Neural progenitor cell (in vitro differentiated cells): Measurements from ENCODE around the gene B3GAT3. TPM values are rescaled to one million over a fixed set of nuclear protein-coding genes. Genes with fewer than 3 reads are reported as not detected.
"Not testable (repeated sequence)": the region's sequence is repeated elsewhere in the genome, so short reads cannot be mapped to it uniquely, and the experiment has no call there.

ENCODE experiments used
- DNase-seq: peaks from one replicate; pipeline ENCODE4 v3.0.0-alpha.2; 2016; ENCODE audit warnings: low spot score
- H2AFZ ChIP-seq: fragments of 200-600 bp; sonication (generic); replicated peaks from 2 replicates; pipeline ENCODE4 v1.6.1; 2016; ENCODE audit warnings: antibody characterized with exemption
- H3F3A ChIP-seq: fragments of 200-600 bp; sonication (generic); 2 replicates; pipeline ENCODE4 v1.6.1; 2016; ENCODE audit warnings: antibody characterized with exemption, low read depth
- H3K27ac ChIP-seq: fragments of 200-600 bp; sonication (generic); 2 replicates; pipeline ENCODE4 v1.5.1; 2016; ENCODE audit warnings: mild to moderate bottlenecking
- H3K27me3 ChIP-seq: fragments of 200-600 bp; sonication (generic); 2 replicates; pipeline ENCODE4 v1.6.1; 2016; ENCODE audit warnings: mild to moderate bottlenecking, moderate library complexity
- H3K36me3 ChIP-seq: fragments of 200-600 bp; sonication (generic); 2 replicates; pipeline ENCODE4 v1.5.1; 2016
- H3K4me1 ChIP-seq: fragments of 200-600 bp; sonication (generic); 2 replicates; pipeline ENCODE4 v1.6.1; 2016; ENCODE audit warnings: mixed run types
- H3K4me2 ChIP-seq: fragments of 200-600 bp; sonication (generic); 2 replicates; pipeline ENCODE4 v1.6.1; 2016
- H3K4me3 ChIP-seq: fragments of 200-600 bp; sonication (generic); 2 replicates; pipeline ENCODE4 v1.5.1; 2016
- H3K79me2 ChIP-seq: fragments of 200-600 bp; sonication (generic); 2 replicates; pipeline ENCODE4 v1.6.1; 2016; ENCODE audit warnings: low read depth
- H3K9ac ChIP-seq: fragments of 200-600 bp; sonication (generic); 2 replicates; pipeline ENCODE4 v1.6.1; 2016
- H3K9me3 ChIP-seq: fragments of 200-600 bp; sonication (generic); 2 replicates; pipeline ENCODE4 v1.5.1; 2016; ENCODE audit warnings: low read depth
- H4K20me1 ChIP-seq: fragments of 200-600 bp; sonication (generic); 2 replicates; pipeline ENCODE4 v1.6.1; 2016; ENCODE audit warnings: low read depth
- H3K27ac Mint-ChIP-seq: 3 replicates; pipeline ENCODE4 v1.8.0; 2021; ENCODE audit warnings: mixed read lengths
- H3K27me3 Mint-ChIP-seq: 2 replicates; pipeline ENCODE4 v1.8.0; 2022; ENCODE audit warnings: low read depth, mild to moderate bottlenecking, inconsistent platforms, moderate library complexity, mixed read lengths; ENCODE audit not compliant: insufficient read depth
- H3K36me3 Mint-ChIP-seq: 3 replicates; pipeline ENCODE4 v1.8.0; 2021; ENCODE audit warnings: mixed read lengths
- H3K4me1 Mint-ChIP-seq: 3 replicates; pipeline ENCODE4 v1.8.0; 2021; ENCODE audit warnings: mixed read lengths
- H3K4me3 Mint-ChIP-seq: 3 replicates; pipeline ENCODE4 v1.8.0; 2021; ENCODE audit warnings: mild to moderate bottlenecking, moderate library complexity, mixed read lengths
- H3K9me3 Mint-ChIP-seq: 3 replicates; pipeline ENCODE4 v1.8.0; 2020; ENCODE audit warnings: mixed read lengths
- EZH2 ChIP-seq: fragments of 200-600 bp; sonication (generic); IDR thresholded peaks from 2 replicates; pipeline ENCODE4 v1.6.1; 2017; ENCODE audit warnings: antibody characterized with exemption, mild to moderate bottlenecking, moderate library complexity
- EZH2phosphoT487 ChIP-seq: fragments of 200-600 bp; sonication (generic); IDR thresholded peaks from 2 replicates; pipeline ENCODE4 v1.6.1; 2017; ENCODE audit warnings: antibody characterized with exemption
- total RNA-seq: library from RNA; depleted of rRNA; stranded (reverse); fragments of >200 nt; gene quantifications from 2 replicates; pipeline ENCODE4 v1.2.3, GENCODE V29; 2015; ENCODE audit warnings: low replicate concordance
- TF ChIP-seq, protein P1 (sequence below): fragments of 200-600 bp; sonication (generic); IDR thresholded peaks from 2 replicates; pipeline ENCODE4 v1.5.1; 2017; ENCODE audit warnings: antibody characterized with exemption, mild to moderate bottlenecking

The B3GAT3 gene
- total RNA-seq, 1 donor from 2014 or later = 21.2 TPM

DNA sequence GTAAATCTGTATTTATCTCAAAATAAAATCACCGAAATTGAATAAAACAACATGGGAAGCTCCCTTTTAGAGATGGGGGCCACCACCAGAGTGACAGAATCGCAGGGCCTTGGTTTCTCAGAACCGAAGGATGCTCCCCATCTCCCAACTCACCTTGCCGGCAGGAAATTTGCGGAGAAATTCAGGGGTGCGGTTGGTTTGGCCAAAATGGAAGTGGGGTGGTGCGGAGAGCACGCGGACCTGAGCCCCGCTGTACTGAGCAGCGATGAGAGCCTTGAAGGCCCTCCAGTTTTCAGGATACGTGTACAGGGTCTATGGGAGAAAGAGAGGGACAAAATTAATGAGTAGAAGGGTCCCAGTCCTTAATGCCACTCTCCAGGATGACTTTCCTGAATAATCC is 49.4 kb downstream of the B3GAT3 start:
- Mint-ChIP-seq H3K36me3 (peaks cover 40% of the 10 kb centered on the region), H3K27ac (no peak overlapping the region), H3K4me3 (peak overlapping the region; percentile 99), H3K9me3 (no peaks in the 10 kb centered on the region), H3K27me3 (peaks cover 15% of the 10 kb centered on the region), H3K4me1 (peaks cover 38% of the 10 kb centered on the region)
- H3K27me3 ChIP-seq = no peaks in the 10 kb centered on the region
- H3K4me2 ChIP-seq = peak overlapping the region; percentile 84
- H3K9ac ChIP-seq = peak overlapping the region; percentile 98
- no peak overlapping the region for H2AFZ ChIP-seq
- peaks cover 47% of the 10 kb centered on the region for H3F3A ChIP-seq
- peaks cover 61% of the 10 kb centered on the region for H4K20me1 ChIP-seq
- peaks cover 10% of the 10 kb centered on the region for H3K36me3 ChIP-seq
- H3K4me1 ChIP-seq = peaks cover 23% of the 10 kb centered on the region
- no peak overlapping the region for H3K27ac ChIP-seq
- TF ChIP-seq, protein P1, sequence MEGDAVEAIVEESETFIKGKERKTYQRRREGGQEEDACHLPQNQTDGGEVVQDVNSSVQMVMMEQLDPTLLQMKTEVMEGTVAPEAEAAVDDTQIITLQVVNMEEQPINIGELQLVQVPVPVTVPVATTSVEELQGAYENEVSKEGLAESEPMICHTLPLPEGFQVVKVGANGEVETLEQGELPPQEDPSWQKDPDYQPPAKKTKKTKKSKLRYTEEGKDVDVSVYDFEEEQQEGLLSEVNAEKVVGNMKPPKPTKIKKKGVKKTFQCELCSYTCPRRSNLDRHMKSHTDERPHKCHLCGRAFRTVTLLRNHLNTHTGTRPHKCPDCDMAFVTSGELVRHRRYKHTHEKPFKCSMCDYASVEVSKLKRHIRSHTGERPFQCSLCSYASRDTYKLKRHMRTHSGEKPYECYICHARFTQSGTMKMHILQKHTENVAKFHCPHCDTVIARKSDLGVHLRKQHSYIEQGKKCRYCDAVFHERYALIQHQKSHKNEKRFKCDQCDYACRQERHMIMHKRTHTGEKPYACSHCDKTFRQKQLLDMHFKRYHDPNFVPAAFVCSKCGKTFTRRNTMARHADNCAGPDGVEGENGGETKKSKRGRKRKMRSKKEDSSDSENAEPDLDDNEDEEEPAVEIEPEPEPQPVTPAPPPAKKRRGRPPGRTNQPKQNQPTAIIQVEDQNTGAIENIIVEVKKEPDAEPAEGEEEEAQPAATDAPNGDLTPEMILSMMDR = no peak
- no peak for TF ChIP-seq EZH2
- no peak for TF ChIP-seq EZH2phosphoT487
- DNase-seq = no peak
- peaks cover 63% of the 10 kb centered on the region for H3K79me2 ChIP-seq
- H3K9me3 ChIP-seq = no peaks in the 10 kb centered on the region
- peak overlapping the region; percentile 100 for H3K4me3 ChIP-seq

GRCh38 chr11:62571493-62571892 is 50.3 kb downstream of the B3GAT3 start:
- H2AFZ ChIP-seq, H3K9me3 ChIP-seq, H3K27ac Mint-ChIP-seq, DNase-seq, H3K27me3 ChIP-seq, H3K9me3 Mint-ChIP-seq, H3K4me3 ChIP-seq: not testable (repeated sequence)
- H3K4me3 Mint-ChIP-seq = peak overlapping the region; percentile 62
- Histone ChIP-seq H3K79me2 (peaks cover 72% of the 10 kb centered on the region), H3K4me1 (peaks cover 23% of the 10 kb centered on the region), H4K20me1 (peaks cover 71% of the 10 kb centered on the region), H3K4me2 (peak overlapping the region; percentile 84), H3K27ac (peak overlapping the region; percentile 10), H3F3A (peaks cover 56% of the 10 kb centered on the region), H3K36me3 (peaks cover 11% of the 10 kb centered on the region), H3K9ac (peak overlapping the region; percentile 98)
- peaks cover 46% of the 10 kb centered on the region for H3K36me3 Mint-ChIP-seq
- H3K27me3 Mint-ChIP-seq = peaks cover 15% of the 10 kb centered on the region
- H3K4me1 Mint-ChIP-seq = peaks cover 38% of the 10 kb centered on the region

DNA sequence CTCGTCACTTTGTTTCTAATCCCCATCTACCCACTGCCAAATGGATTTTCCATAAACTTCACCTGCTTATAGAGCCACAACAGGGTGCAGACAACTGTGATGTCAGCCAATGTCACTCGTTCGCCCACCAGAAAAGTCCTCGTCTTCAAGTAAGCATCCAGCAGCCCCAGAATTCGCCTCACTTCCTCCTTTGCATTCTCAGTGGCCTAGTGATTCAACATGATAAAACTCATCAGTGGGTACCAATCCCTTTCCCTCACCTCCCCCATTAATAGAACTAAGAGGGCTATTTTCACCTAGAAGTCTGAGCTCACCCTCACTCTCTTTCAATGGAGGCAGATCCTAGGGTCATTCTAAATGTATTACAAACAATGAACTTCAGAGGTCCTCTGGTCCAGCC is 50.9 kb downstream of the B3GAT3 start:
- H3K9ac ChIP-seq, H3K27me3 ChIP-seq, H2AFZ ChIP-seq: not testable (repeated sequence)

GRCh38 chr11:62569611-62570010 is 52.2 kb downstream of the B3GAT3 start:
- H3K4me2 ChIP-seq = no peak overlapping the region
- no peak overlapping the region for H3K9ac ChIP-seq

More for the DNA sequence above, 50.9 kb downstream of the B3GAT3 start:
- H3K9me3 Mint-ChIP-seq, H3K27ac Mint-ChIP-seq, H3K9me3 ChIP-seq, DNase-seq, H3K4me3 ChIP-seq: not testable (repeated sequence)
- H3K4me2 ChIP-seq = peak overlapping the region; percentile 84
- H3K27me3 Mint-ChIP-seq = peaks cover 15% of the 10 kb centered on the region
- H3K36me3 Mint-ChIP-seq = peaks cover 52% of the 10 kb centered on the region
- peaks cover 23% of the 10 kb centered on the region for H3K4me1 ChIP-seq
- H3K4me3 Mint-ChIP-seq = peak overlapping the region; percentile 60
- H3K4me1 Mint-ChIP-seq = peaks cover 38% of the 10 kb centered on the region
- peaks cover 17% of the 10 kb centered on the region for H3K36me3 ChIP-seq
- peaks cover 76% of the 10 kb centered on the region for H4K20me1 ChIP-seq
- H3K27ac ChIP-seq = peak overlapping the region; percentile 10
- H3K79me2 ChIP-seq = peaks cover 78% of the 10 kb centered on the region
- H3F3A ChIP-seq = peaks cover 62% of the 10 kb centered on the region

More at GRCh38 chr11:62569611-62570010, 52.2 kb downstream of the B3GAT3 start:
- Mint-ChIP-seq H3K4me1 (peaks cover 31% of the 10 kb centered on the region), H3K27ac (no peak overlapping the region), H3K27me3 (peaks cover 9% of the 10 kb centered on the region), H3K4me3 (no peak overlapping the region), H3K36me3 (peaks cover 54% of the 10 kb centered on the region), H3K9me3 (no peaks in the 10 kb centered on the region)
- Histone ChIP-seq H3K9me3 (no peaks in the 10 kb centered on the region), H3K27me3 (no peaks in the 10 kb centered on the region), H3F3A (peaks cover 71% of the 10 kb centered on the region), H3K27ac (peak overlapping the region; percentile 25), H3K79me2 (peaks cover 91% of the 10 kb centered on the region), H3K36me3 (peaks cover 26% of the 10 kb centered on the region), H2AFZ (no peak overlapping the region), H3K4me1 (peaks cover 18% of the 10 kb centered on the region), H3K4me3 (no peak overlapping the region), H4K20me1 (peaks cover 86% of the 10 kb centered on the region)
- no peak for DNase-seq
- TF ChIP-seq EZH2 = no peak
- no peak for TF ChIP-seq EZH2phosphoT487
- TF ChIP-seq, protein P1 = no peak
